HG03469 (cell line): ENCODE measurements around the gene APRT.
A peak's percentile ranks its signal among the peaks of the same experiment; 100 is the strongest.

Experiments
- ATAC-seq: cut with Tn5 transposase; IDR thresholded peaks from one replicate; pipeline ENCODE4 v1.9.1; 2021; ENCODE audit warnings: mild to moderate bottlenecking, moderate library complexity, moderate number of reproducible peaks; ENCODE audit not compliant: unreplicated experiment

Gene APRT

GRCh38 chr16:88811769-88812512 lies at the start of gene APRT:
Gene APRT (minus strand): TSS chr16:88811928. CDS start chr16:88811899, 29 bp downstream.
- ATAC-seq = peak; percentile 53

GRCh38 chr16:88861359-88861758 lies 49.6 kb upstream of the APRT start:
- no peak for ATAC-seq

GRCh38 chr16:88859381-88860091 lies 47.8 kb upstream of the APRT start:
- no peak for ATAC-seq

- ATAC-seq = no peak
Observed at GRCh38 chr16:88857728-88858339, 46.1 kb upstream of the APRT start.

GRCh38 chr16:88856828-88857727 lies 45.4 kb upstream of the APRT start, which contains the start of the genes GALNS and TRAPPC2L:
Gene GALNS (minus strand): TSS chr16:88856947. CDS start chr16:88856877, 70 bp downstream.
Gene TRAPPC2L (plus strand): TSS chr16:88857127. CDS start chr16:88857151, 24 bp downstream.
- ATAC-seq = peak; percentile 57

- no peak for ATAC-seq
Observed at GRCh38 chr16:88856122-88856827, 44.5 kb upstream of the APRT start.

- no peak for ATAC-seq
Observed at GRCh38 chr16:88855736-88856121, 44.0 kb upstream of the APRT start.

- no peak for ATAC-seq
Observed at GRCh38 chr16:88855176-88855575, 43.4 kb upstream of the APRT start.

- ATAC-seq = no peak
Observed at GRCh38 chr16:88854306-88855111, 42.8 kb upstream of the APRT start.

- ATAC-seq = no peak
Observed at GRCh38 chr16:88853325-88853941, 41.7 kb upstream of the APRT start.

- ATAC-seq = no peak
Observed at GRCh38 chr16:88851616-88852015, 39.9 kb upstream of the APRT start.

GRCh38 chr16:88850531-88851199 lies 38.9 kb upstream of the APRT start:
- no peak for ATAC-seq

- no peak for ATAC-seq
Observed at GRCh38 chr16:88848557-88848956, 36.8 kb upstream of the APRT start.

GRCh38 chr16:88847654-88848053 lies 35.9 kb upstream of the APRT start:
- ATAC-seq = no peak

GRCh38 chr16:88846088-88846487 lies 34.4 kb upstream of the APRT start:
- ATAC-seq = no peak

- ATAC-seq = no peak
Observed at GRCh38 chr16:88844419-88845036, 32.8 kb upstream of the APRT start.

- ATAC-seq = no peak
Observed at GRCh38 chr16:88843256-88843655, 31.5 kb upstream of the APRT start.

GRCh38 chr16:88842806-88843205 lies 31.1 kb upstream of the APRT start:
- ATAC-seq = no peak
